ENCODE measurements around the gene HEBP2.

DNA sequence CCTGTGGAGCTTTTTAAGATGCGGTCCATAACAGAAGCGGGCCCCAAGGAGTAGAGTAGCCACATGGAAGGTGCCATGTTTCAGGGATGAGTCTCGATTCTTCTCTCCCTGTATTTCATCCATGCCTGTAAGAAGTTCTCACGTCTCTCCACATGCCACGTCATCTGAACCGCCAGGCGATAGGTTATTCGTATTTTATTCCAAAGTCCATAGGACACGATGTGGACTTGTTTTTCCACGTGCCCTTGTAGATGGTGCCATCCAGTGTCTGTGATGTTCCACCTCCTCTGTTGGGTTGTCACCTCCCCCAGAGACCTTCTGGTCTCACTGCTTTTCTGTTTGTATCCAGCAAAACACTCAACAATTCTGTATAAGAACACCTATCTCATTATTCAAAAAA is 17.6 kb downstream of the HEBP2 start:
- TF ChIP-seq POLR2A (IDR thresholded peaks at IDR 0.05) = no peak
- TF ChIP-seq, protein P1, sequence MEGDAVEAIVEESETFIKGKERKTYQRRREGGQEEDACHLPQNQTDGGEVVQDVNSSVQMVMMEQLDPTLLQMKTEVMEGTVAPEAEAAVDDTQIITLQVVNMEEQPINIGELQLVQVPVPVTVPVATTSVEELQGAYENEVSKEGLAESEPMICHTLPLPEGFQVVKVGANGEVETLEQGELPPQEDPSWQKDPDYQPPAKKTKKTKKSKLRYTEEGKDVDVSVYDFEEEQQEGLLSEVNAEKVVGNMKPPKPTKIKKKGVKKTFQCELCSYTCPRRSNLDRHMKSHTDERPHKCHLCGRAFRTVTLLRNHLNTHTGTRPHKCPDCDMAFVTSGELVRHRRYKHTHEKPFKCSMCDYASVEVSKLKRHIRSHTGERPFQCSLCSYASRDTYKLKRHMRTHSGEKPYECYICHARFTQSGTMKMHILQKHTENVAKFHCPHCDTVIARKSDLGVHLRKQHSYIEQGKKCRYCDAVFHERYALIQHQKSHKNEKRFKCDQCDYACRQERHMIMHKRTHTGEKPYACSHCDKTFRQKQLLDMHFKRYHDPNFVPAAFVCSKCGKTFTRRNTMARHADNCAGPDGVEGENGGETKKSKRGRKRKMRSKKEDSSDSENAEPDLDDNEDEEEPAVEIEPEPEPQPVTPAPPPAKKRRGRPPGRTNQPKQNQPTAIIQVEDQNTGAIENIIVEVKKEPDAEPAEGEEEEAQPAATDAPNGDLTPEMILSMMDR (IDR thresholded peaks at IDR 0.05) = no peak
